ENCODE measurements around the gene SMAD6. TPM values are rescaled to one million over a fixed set of nuclear protein-coding genes. Genes with fewer than 3 reads are reported as not detected.
A peak's percentile ranks its signal among the peaks of the same experiment; 100 is the strongest.

SMAD6 gene
- total RNA-seq, 1 donor, result 31.8 TPM

DNA sequence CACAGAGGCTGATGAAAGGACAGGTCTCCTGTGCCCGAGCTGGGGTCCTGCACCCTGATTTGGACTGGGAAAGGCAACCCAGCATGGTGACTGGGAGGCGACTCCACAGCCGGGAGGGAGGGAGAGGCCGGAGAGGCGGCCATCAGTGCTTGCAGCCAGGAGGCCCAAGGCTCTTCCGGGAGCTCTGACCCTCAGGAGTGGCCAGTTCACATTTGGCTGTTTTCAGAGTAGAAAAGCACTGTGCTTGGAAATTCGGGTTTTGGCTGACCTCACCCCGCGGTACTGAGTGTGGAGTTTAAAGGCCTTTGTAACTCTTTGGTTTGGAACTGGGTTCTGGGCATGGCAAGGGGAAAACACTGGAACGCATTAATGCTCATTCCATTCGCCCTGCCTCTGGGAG lies 31.9 kb downstream of the SMAD6 start:
- peak overlapping the region; percentile 86 for H3K27ac ChIP-seq (ENCODE audit: low read depth, low read length)
- peak overlapping the region; percentile 52 for H3K4me2 ChIP-seq (ENCODE audit: insufficient read depth, low read length)
- H3K27me3 ChIP-seq (ENCODE audit: insufficient read depth, low read length), result no peaks in the 10 kb centered on the region
- no peak overlapping the region for H3K4me3 ChIP-seq (ENCODE audit: insufficient read depth, low read length)
- H3K36me3 ChIP-seq (ENCODE audit: insufficient read depth, low read length), result peaks cover 5% of the 10 kb centered on the region
- peaks cover 43% of the 10 kb centered on the region for H4K20me1 ChIP-seq (ENCODE audit: insufficient read depth, low read length)
- peak overlapping the region; percentile 72 for H2AFZ ChIP-seq (ENCODE audit: low read length)
- H3K9me3 ChIP-seq (ENCODE audit: low read depth, low read length), result no peaks in the 10 kb centered on the region
- DNase-seq (ENCODE audit: insufficient read length, low spot score, missing footprints), result no peak
- no peak for TF ChIP-seq CTCF (IDR thresholded peaks at IDR 0.05; ENCODE audit: extremely low read depth, low read depth, low read length)
- H3K79me2 ChIP-seq (ENCODE audit: insufficient read depth, low read length), result peaks cover 92% of the 10 kb centered on the region
- H3K4me1 ChIP-seq (ENCODE audit: insufficient read depth, low read length), result peaks cover 65% of the 10 kb centered on the region

GRCh38 chr15:66734961-66735908 lies 33.2 kb downstream of the SMAD6 start:
- Histone ChIP-seq H3K27ac (ENCODE audit: low read depth, low read length) (peak overlapping the region; percentile 86), H3K36me3 (ENCODE audit: insufficient read depth, low read length) (peaks cover 2% of the 10 kb centered on the region), H3K79me2 (ENCODE audit: insufficient read depth, low read length) (peaks cover 91% of the 10 kb centered on the region), H3K4me2 (ENCODE audit: insufficient read depth, low read length) (peak overlapping the region; percentile 73), H3K27me3 (ENCODE audit: insufficient read depth, low read length) (no peaks in the 10 kb centered on the region), H3K4me1 (ENCODE audit: insufficient read depth, low read length) (peaks cover 57% of the 10 kb centered on the region), H2AFZ (ENCODE audit: low read length) (no peak overlapping the region), H3K4me3 (ENCODE audit: insufficient read depth, low read length) (peak overlapping the region; percentile 15), H3K9me3 (ENCODE audit: low read depth, low read length) (no peaks in the 10 kb centered on the region), H4K20me1 (ENCODE audit: insufficient read depth, low read length) (peaks cover 43% of the 10 kb centered on the region)
- no peak for DNase-seq (ENCODE audit: insufficient read length, low spot score, missing footprints)
- TF ChIP-seq CTCF (IDR thresholded peaks at IDR 0.05; ENCODE audit: extremely low read depth, low read depth, low read length), result no peak

DNA sequence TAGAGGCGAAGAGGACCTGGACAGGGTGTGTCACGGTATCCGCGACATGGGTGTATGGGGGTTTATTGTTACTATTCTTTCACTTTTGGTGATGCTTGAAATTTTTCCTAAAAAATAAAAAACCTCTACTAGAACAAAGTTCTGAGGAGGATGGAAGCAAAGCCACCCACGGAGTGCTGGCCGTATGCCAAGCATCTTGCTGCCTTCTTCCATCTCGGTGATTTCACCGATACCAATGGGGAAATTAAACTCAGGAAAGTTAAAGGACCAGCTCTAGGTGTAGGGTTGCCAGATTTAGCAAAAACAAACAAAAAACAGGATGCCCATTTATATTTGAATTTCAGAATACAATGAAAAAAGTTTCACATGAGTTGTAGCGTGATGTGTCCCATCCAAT lies 33.9 kb downstream of the SMAD6 start:
- peaks cover 2% of the 10 kb centered on the region for H3K36me3 ChIP-seq (ENCODE audit: insufficient read depth, low read length)
- peaks cover 57% of the 10 kb centered on the region for H3K4me1 ChIP-seq (ENCODE audit: insufficient read depth, low read length)
- H3K4me2 ChIP-seq (ENCODE audit: insufficient read depth, low read length), result peak overlapping the region; percentile 73
- H3K27ac ChIP-seq (ENCODE audit: low read depth, low read length), result peak overlapping the region; percentile 86
- no peak overlapping the region for H2AFZ ChIP-seq (ENCODE audit: low read length)
- no peaks in the 10 kb centered on the region for H3K9me3 ChIP-seq (ENCODE audit: low read depth, low read length)
- DNase-seq (ENCODE audit: insufficient read length, low spot score, missing footprints), result no peak
- H3K4me3 ChIP-seq (ENCODE audit: insufficient read depth, low read length), result peak overlapping the region; percentile 15
- H3K79me2 ChIP-seq (ENCODE audit: insufficient read depth, low read length), result peaks cover 91% of the 10 kb centered on the region
- peaks cover 46% of the 10 kb centered on the region for H4K20me1 ChIP-seq (ENCODE audit: insufficient read depth, low read length)
- no peaks in the 10 kb centered on the region for H3K27me3 ChIP-seq (ENCODE audit: insufficient read depth, low read length)
- TF ChIP-seq CTCF (IDR thresholded peaks at IDR 0.05; ENCODE audit: extremely low read depth, low read depth, low read length), result no peak

GRCh38 chr15:66737243-66738010 lies 35.4 kb downstream of the SMAD6 start:
- H3K27ac ChIP-seq (ENCODE audit: low read depth, low read length), result no peak overlapping the region
- H4K20me1 ChIP-seq (ENCODE audit: insufficient read depth, low read length), result peaks cover 55% of the 10 kb centered on the region
- no peak for TF ChIP-seq CTCF (IDR thresholded peaks at IDR 0.05; ENCODE audit: extremely low read depth, low read depth, low read length)
- no peak overlapping the region for H3K4me3 ChIP-seq (ENCODE audit: insufficient read depth, low read length)
- H3K36me3 ChIP-seq (ENCODE audit: insufficient read depth, low read length), result peaks cover 3% of the 10 kb centered on the region
- H3K4me1 ChIP-seq (ENCODE audit: insufficient read depth, low read length), result peaks cover 64% of the 10 kb centered on the region
- no peak for DNase-seq (ENCODE audit: insufficient read length, low spot score, missing footprints)
- H3K27me3 ChIP-seq (ENCODE audit: insufficient read depth, low read length), result no peaks in the 10 kb centered on the region
- H3K4me2 ChIP-seq (ENCODE audit: insufficient read depth, low read length), result no peak overlapping the region
- peaks cover 94% of the 10 kb centered on the region for H3K79me2 ChIP-seq (ENCODE audit: insufficient read depth, low read length)
- H2AFZ ChIP-seq (ENCODE audit: low read length), result no peak overlapping the region
- H3K9me3 ChIP-seq (ENCODE audit: low read depth, low read length), result no peaks in the 10 kb centered on the region

Data from osteoblast (primary cell).